RWPE2 (cell line): Measurements from ENCODE around the gene TMEM272.

Experiments
- ATAC-seq: fragments of 200-7000 bp; cut with Tn5 transposase; 3 replicates; pipeline ENCODE4 v1.9.1; 2021; ENCODE audit warnings: low read depth
- DNase-seq: peaks from one replicate; pipeline ENCODE4 v3.0.0-alpha.2; 2020; ENCODE audit warnings: low spot score
- H3K27ac ChIP-seq: fragments of 450-650 bp; 2 replicates; pipeline ENCODE4 v1.5.1; 2017; ENCODE audit warnings: mild to moderate bottlenecking; ENCODE audit not compliant: poor library complexity, severe bottlenecking
- H3K27me3 ChIP-seq: fragments of 250-450 bp; sonication (Bioruptor Pico); 2 replicates; pipeline ENCODE4 v1.5.1; 2021; ENCODE audit warnings: mild to moderate bottlenecking, moderate library complexity; ENCODE audit not compliant: insufficient read depth, poor library complexity, severe bottlenecking
- H3K36me3 ChIP-seq: fragments of 250-450 bp; sonication (Bioruptor Pico); 2 replicates; pipeline ENCODE4 v1.5.1; 2020; ENCODE audit warnings: low read depth, mild to moderate bottlenecking, moderate library complexity
- H3K4me1 ChIP-seq: fragments of 250-450 bp; sonication (Bioruptor Pico); 2 replicates; pipeline ENCODE4 v1.5.1; 2021; ENCODE audit warnings: mild to moderate bottlenecking, moderate library complexity; ENCODE audit not compliant: insufficient read depth, poor library complexity, severe bottlenecking
- H3K4me3 ChIP-seq: fragments of 250-450 bp; sonication (Bioruptor Pico); 2 replicates; pipeline ENCODE4 v1.5.1; 2021; ENCODE audit warnings: mild to moderate bottlenecking, moderate library complexity; ENCODE audit not compliant: severe bottlenecking
- H3K9me3 ChIP-seq: fragments of 250-450 bp; sonication (Bioruptor Pico); 2 replicates; pipeline ENCODE4 v1.5.1; 2021; ENCODE audit warnings: mild to moderate bottlenecking, moderate library complexity; ENCODE audit not compliant: severe bottlenecking
- TF ChIP-seq, protein P1 (sequence below): fragments of 450-650 bp; IDR thresholded peaks from one replicate; pipeline ENCODE4 v1.5.1; 2017; ENCODE audit warnings: mild to moderate bottlenecking, moderate library complexity; ENCODE audit not compliant: poor library complexity, severe bottlenecking

The TMEM272 gene, protein sequence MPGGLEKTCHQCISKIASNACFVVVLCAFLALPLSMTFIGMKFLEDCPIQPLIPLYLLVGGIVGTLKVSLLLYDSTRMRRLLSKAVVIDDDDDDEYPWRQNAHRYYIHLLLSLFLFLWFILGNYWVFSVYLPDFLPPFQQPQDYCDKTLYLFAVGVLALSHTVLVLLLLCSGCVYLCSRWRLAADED

DNA sequence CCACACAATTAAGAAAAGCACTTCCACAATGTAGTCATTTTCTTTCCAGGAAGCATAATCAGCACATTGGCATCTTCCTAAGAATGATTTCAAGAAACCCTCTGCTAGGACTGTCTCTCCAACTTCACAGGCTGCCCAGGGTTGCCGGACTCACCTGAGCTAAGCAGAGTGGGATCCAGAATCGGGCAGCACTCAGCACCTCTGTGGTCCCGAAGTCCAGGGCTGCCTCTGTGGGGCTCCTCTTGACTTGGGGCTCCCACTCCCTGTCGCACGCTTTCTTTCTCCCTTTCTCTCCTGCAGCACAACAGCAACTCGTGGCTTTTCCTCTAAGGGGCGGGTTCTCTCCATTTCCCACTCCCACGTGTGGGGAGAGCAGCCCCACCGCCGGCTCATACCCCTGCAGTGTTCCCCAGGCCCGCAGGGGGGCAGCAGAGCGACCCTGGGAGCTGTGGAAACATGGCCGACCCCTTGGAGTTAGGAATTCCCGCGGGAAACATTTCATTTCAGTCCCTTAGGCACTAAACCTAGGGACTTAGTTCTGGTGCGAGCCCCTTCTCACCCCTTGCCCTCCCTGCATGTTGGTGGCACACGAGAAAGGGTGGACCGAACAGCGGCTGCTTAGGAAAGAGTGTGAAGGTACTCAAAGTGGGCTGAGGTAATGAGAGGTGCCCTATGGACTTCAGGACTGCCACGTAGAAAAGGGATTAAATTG, at the start of gene TMEM272:
Gene TMEM272 (minus strand): TSS at position 316 of the 712 bp plus-strand sequence. CDS start 6,647 bp downstream, outside the sequence.
- no peak within 1 kb of the TSS for H3K27ac ChIP-seq
- peak; percentile 40; the same call in 2 of the 3 replicates for ATAC-seq

DNA sequence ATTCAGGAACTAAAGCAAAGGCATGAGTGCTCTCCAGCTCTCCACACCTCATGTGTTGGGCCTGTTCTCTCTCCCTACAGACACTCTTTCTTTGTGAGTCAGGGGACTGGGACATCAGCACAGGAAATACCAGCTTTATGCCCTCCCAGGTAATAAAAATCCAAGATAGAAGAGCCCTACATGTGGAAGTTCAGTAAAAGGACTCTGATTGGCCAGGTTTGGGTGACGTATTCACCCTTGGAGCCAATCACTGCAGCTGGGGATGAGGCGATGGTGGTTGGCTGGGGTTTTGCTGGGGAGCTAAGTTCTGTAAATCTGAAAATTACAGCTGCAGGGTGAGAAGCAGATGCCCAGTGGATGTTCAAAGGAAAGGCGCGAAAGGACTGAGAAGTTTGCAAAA, 49.3 kb upstream of the TMEM272 start:
- ATAC-seq (no peak; the same call in 2 of the 3 replicates), DNase-seq (no peak)
- Histone ChIP-seq H3K27me3 (no peaks in the 10 kb centered on the region), H3K4me3 (no peak overlapping the region), H3K27ac (no peak overlapping the region), H3K4me1 (no peaks in the 10 kb centered on the region), H3K36me3 (no peaks in the 10 kb centered on the region), H3K9me3 (no peaks in the 10 kb centered on the region)
- TF ChIP-seq, protein P1, sequence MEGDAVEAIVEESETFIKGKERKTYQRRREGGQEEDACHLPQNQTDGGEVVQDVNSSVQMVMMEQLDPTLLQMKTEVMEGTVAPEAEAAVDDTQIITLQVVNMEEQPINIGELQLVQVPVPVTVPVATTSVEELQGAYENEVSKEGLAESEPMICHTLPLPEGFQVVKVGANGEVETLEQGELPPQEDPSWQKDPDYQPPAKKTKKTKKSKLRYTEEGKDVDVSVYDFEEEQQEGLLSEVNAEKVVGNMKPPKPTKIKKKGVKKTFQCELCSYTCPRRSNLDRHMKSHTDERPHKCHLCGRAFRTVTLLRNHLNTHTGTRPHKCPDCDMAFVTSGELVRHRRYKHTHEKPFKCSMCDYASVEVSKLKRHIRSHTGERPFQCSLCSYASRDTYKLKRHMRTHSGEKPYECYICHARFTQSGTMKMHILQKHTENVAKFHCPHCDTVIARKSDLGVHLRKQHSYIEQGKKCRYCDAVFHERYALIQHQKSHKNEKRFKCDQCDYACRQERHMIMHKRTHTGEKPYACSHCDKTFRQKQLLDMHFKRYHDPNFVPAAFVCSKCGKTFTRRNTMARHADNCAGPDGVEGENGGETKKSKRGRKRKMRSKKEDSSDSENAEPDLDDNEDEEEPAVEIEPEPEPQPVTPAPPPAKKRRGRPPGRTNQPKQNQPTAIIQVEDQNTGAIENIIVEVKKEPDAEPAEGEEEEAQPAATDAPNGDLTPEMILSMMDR, result no peak

More for the DNA sequence above, at the start of gene TMEM272:
- TF ChIP-seq, protein P1, result peak; percentile 67
- H3K36me3 ChIP-seq, result no peaks in the 10 kb centered on the region
- peaks cover 5% of the 10 kb centered on the region for H3K27me3 ChIP-seq
- peaks cover 7% of the 10 kb centered on the region for H3K4me1 ChIP-seq
- no peak within 1 kb of the TSS for H3K4me3 ChIP-seq
- no peak for DNase-seq
- H3K9me3 ChIP-seq, result no peaks in the 10 kb centered on the region

DNA sequence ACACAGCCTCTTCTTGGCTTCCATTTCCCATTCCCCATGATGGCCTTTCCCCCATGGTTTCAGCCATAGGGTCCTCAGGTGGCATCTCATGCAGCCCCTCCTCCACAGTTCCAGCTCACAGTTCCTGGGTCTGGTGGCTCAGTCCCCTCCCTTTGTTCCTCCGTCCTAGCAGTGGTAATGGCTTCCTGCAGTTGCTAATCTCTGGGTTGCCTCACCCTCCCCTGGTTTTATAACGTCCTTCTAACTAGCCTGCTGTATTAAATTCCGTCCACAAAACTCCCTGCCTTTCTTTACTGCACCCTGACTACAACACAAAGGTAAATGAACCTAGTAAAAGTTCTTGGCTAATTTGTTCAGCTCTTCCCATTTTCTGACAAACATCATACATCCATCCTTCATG, 47.7 kb upstream of the TMEM272 start:
- no peaks in the 10 kb centered on the region for H3K9me3 ChIP-seq
- no peak for ATAC-seq
- H3K4me1 ChIP-seq, result no peaks in the 10 kb centered on the region
- no peaks in the 10 kb centered on the region for H3K36me3 ChIP-seq
- no peak overlapping the region for H3K4me3 ChIP-seq
- DNase-seq, result no peak
- H3K27me3 ChIP-seq, result no peaks in the 10 kb centered on the region
- no peak overlapping the region for H3K27ac ChIP-seq
- TF ChIP-seq, protein P1, result no peak

DNA sequence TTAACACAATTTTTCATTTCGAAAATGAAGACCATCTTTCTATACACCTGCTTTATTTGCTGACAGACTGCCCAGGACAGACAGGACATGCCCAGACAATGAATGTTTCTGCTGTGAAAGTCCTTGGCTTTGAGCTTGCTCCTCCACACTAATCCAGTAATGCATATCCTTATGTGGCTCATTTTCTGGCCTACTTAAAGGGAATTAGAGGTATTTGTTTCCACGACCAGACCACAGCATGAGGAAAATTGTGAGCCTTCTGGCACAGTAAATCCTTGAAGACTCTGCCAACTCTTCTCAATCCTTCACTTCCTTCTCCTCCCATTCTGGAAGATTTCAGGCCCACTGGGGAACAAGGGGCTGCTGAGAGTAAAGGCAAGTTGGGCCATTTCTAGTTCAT, 42.5 kb upstream of the TMEM272 start:
- H3K27me3 ChIP-seq, result no peaks in the 10 kb centered on the region
- TF ChIP-seq, protein P1, result no peak
- DNase-seq (no peak), ATAC-seq (0 out of 3 replicates have a peak, but pooled peaks have one; percentile 36)
- H3K36me3 ChIP-seq, result no peaks in the 10 kb centered on the region
- H3K4me1 ChIP-seq, result no peaks in the 10 kb centered on the region
- H3K9me3 ChIP-seq, result no peaks in the 10 kb centered on the region
- H3K4me3 ChIP-seq, result no peak overlapping the region
- H3K27ac ChIP-seq, result no peak overlapping the region

DNA sequence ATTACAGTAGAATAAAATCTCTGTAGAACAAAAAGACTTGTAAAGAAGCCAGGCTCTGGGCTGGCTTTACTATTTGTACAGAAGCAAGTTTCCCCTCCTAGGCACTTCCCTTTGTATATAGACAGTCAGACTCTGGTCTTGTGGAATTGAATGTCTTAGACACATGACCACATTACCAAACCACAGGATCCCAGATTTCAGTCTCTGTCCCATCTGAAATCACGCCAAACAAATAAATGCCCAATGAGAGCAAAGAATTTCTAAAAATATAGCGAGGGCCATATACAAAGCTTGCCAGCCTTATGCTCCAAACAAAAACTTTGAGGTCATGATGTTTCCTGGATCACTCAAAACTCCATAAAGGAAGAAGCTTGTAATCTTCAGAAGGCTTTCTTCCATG, 40.7 kb upstream of the TMEM272 start:
- no peaks in the 10 kb centered on the region for H3K4me1 ChIP-seq
- ATAC-seq (no peak), DNase-seq (no peak)
- H3K27ac ChIP-seq, result no peak overlapping the region
- H3K4me3 ChIP-seq, result no peak overlapping the region
- no peaks in the 10 kb centered on the region for H3K36me3 ChIP-seq
- H3K9me3 ChIP-seq, result no peaks in the 10 kb centered on the region
- H3K27me3 ChIP-seq, result no peaks in the 10 kb centered on the region
- TF ChIP-seq, protein P1, result no peak
